IPS-NIHi7 (cell line): ENCODE measurements around the gene BCL2.

Source experiments
- DNase-seq: peaks from one replicate; pipeline ENCODE4 v3.0.0; 2012; ENCODE audit warnings: mixed read lengths; ENCODE audit errors: extremely low spot score

The BCL2 gene

GRCh38 chr18:63309422-63309821, 10.1 kb downstream of the BCL2 start:
- DNase-seq, result no peak

- no peak for DNase-seq
Measured at GRCh38 chr18:63307551-63308200, 11.9 kb downstream of the BCL2 start.

GRCh38 chr18:63306819-63307550, 12.6 kb downstream of the BCL2 start:
- no peak for DNase-seq

GRCh38 chr18:63306249-63306648, 13.3 kb downstream of the BCL2 start:
- no peak for DNase-seq

- DNase-seq, result no peak
Measured at GRCh38 chr18:63303547-63303946, 16.0 kb downstream of the BCL2 start.

- no peak for DNase-seq
Measured at GRCh38 chr18:63302636-63303405, 16.7 kb downstream of the BCL2 start.

GRCh38 chr18:63302220-63302619, 17.3 kb downstream of the BCL2 start:
- no peak for DNase-seq

GRCh38 chr18:63301434-63301833, 18.1 kb downstream of the BCL2 start:
- no peak for DNase-seq

GRCh38 chr18:63299837-63300745, 19.5 kb downstream of the BCL2 start:
- no peak for DNase-seq

GRCh38 chr18:63298400-63299365, 20.9 kb downstream of the BCL2 start:
- no peak for DNase-seq

GRCh38 chr18:63297687-63298399, 21.7 kb downstream of the BCL2 start:
- no peak for DNase-seq

GRCh38 chr18:63293935-63294334, 25.6 kb downstream of the BCL2 start:
- DNase-seq, result no peak

GRCh38 chr18:63292831-63293683, 26.5 kb downstream of the BCL2 start:
- DNase-seq, result no peak

GRCh38 chr18:63291278-63291677, 28.3 kb downstream of the BCL2 start:
- no peak for DNase-seq

GRCh38 chr18:63290821-63291200, 28.8 kb downstream of the BCL2 start:
- no peak for DNase-seq

- DNase-seq, result no peak
Measured at GRCh38 chr18:63290166-63290820, 29.3 kb downstream of the BCL2 start.

- no peak for DNase-seq
Measured at GRCh38 chr18:63288311-63288710, 31.3 kb downstream of the BCL2 start.

- no peak for DNase-seq
Measured at GRCh38 chr18:63287691-63288220, 31.8 kb downstream of the BCL2 start.
